GM12873 (cell line): ENCODE results near the gene PIGQ.

ENCODE experiments used
- CTCF ChIP-seq: IDR thresholded peaks from 2 replicates; pipeline ENCODE4 v1.5.1; 2012; ENCODE audit warnings: low read depth, mild to moderate bottlenecking, moderate library complexity, low read length, control low read depth; ENCODE audit not compliant: insufficient read depth; ENCODE audit errors: missing control alignments

PIGQ gene

GRCh38 chr16:555528-556473, 14.0 kb upstream of the PIGQ start:
- TF ChIP-seq CTCF, result no peak

GRCh38 chr16:556474-557173, 13.1 kb upstream of the PIGQ start:
- no peak for TF ChIP-seq CTCF

GRCh38 chr16:557463-558297, 12.1 kb upstream of the PIGQ start:
- no peak for TF ChIP-seq CTCF

- TF ChIP-seq CTCF, result no peak
Observed at GRCh38 chr16:558298-559020, 11.3 kb upstream of the PIGQ start.

- TF ChIP-seq CTCF, result no peak
Observed at GRCh38 chr16:559021-559380, 10.8 kb upstream of the PIGQ start.

- no peak for TF ChIP-seq CTCF
Observed at GRCh38 chr16:559411-560203, 10.2 kb upstream of the PIGQ start.
